HL-60 (cell line): Measurements from ENCODE around the gene AP2A2.
"Not testable (repeated sequence)": the region's sequence is repeated elsewhere in the genome, so short reads cannot be mapped to it uniquely, and the experiment has no call there.

Experiments
- DNase-seq, 2 experiments: peaks; one replicate each; pipeline ENCODE4 v3.0.0-alpha.2; 2010 to 2020; ENCODE audit warnings: low read depth in 1 of 2, low spot score in 1 of 2
- H3K27ac ChIP-seq: fragments of 250-450 bp; sonication (Bioruptor Pico); replicated peaks from 2 replicates; pipeline ENCODE4 v1.5.1; 2020; ENCODE audit warnings: mild to moderate bottlenecking, moderate library complexity
- H3K27me3 ChIP-seq: fragments of 250-450 bp; sonication (Bioruptor Pico); 2 replicates; pipeline ENCODE4 v1.5.1; 2021; ENCODE audit warnings: mild to moderate bottlenecking, moderate library complexity; ENCODE audit not compliant: insufficient read depth, poor library complexity, severe bottlenecking
- H3K4me3 ChIP-seq: replicated peaks from 2 replicates; pipeline ENCODE4 v1.5.1; 2011; ENCODE audit warnings: mild to moderate bottlenecking, control low read depth, low read length; ENCODE audit not compliant: insufficient read depth
- CTCF ChIP-seq: IDR thresholded peaks from one replicate; pipeline ENCODE4 v1.5.1; 2011; ENCODE audit warnings: low read length, control low read depth, inconsistent platforms; ENCODE audit not compliant: insufficient read depth
- GABPA ChIP-seq: IDR thresholded peaks from 2 replicates; pipeline ENCODE4 v1.6.1; 2012; ENCODE audit warnings: low read depth
- POLR2AphosphoS5 ChIP-seq: IDR thresholded peaks from 2 replicates; pipeline ENCODE4 v1.6.1; 2012; ENCODE audit warnings: low read depth
- REST ChIP-seq: IDR thresholded peaks from 2 replicates; pipeline ENCODE4 v1.6.1; 2012; ENCODE audit warnings: low read depth; ENCODE audit not compliant: insufficient replicate concordance
- SPI1 ChIP-seq: IDR thresholded peaks from 2 replicates; pipeline ENCODE4 v1.6.1; 2012; ENCODE audit warnings: low read depth, mild to moderate bottlenecking, borderline replicate concordance

AP2A2 gene

DNA sequence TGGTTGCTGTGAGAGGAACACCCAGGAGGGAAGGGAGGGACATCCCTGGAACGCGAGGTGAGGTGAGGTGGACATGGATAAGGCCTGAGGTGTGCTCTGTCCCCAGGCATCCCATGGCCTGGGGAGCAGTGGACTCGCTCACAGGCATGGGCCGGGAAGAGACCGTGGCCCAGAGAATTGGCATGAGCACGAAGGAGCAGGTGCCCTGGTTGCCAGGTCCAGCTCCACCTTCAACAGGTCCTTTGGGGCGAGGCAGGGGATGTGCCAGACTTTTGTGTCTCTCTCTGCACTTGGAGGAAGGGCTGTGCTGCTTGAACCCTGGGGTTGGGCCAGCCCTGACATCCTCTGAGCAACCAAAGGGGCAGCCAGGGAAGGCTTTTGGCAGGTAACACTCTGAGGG is 89.4 kb downstream of the AP2A2 start:
- Histone ChIP-seq H3K27ac (no peak overlapping the region), H3K4me3 (no peak overlapping the region), H3K27me3 (no peaks in the 10 kb centered on the region)
- DNase-seq = no peak
- TF ChIP-seq POLR2AphosphoS5 (no peak), CTCF (no peak), REST (no peak), SPI1 (no peak), GABPA (no peak)

DNA sequence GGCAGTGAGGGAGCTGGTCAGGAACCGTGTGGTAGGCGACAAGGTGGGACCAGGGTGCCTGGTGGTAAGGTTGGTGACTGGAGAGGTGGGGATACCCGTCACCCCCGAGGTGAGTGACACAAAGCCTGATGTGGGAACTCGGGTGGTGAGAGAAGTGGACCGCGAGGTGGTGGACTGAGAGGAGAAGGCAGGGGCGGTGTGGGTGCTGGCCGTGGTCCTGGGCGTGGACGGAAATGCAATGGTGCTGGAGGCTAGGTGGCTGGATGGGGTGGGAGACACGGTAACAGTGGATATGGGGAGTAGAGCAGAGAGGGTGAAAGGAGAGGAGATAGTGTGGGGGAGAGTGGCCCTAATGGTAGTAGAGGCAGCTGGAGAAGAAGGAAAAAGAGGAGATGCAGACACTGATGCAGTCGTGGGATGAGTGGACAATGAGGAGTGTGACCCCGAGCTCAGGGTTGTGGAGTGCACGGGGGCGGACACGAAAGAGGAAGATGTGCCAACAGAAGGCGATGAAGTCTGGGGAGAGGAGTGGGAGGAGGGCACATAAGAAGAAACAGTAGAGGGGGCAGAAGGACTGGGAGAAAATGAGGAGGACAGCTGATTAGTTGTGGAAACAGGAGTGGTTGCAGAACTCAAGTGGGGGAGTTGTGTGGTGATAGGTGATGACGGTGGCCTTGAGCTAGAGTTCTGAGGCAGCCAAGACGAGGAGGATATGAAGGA is 90.3 kb downstream of the AP2A2 start:
- no peak overlapping the region for H3K4me3 ChIP-seq
- no peaks in the 10 kb centered on the region for H3K27me3 ChIP-seq
- no peak for TF ChIP-seq SPI1
- TF ChIP-seq REST = peak; percentile 81
- DNase-seq = no peak
- no peak overlapping the region for H3K27ac ChIP-seq

GRCh38 chr11:1016610-1017126 is 91.0 kb downstream of the AP2A2 start:
- not testable (repeated sequence) for H3K27ac ChIP-seq, H3K27me3 ChIP-seq, DNase-seq, H3K4me3 ChIP-seq

DNA sequence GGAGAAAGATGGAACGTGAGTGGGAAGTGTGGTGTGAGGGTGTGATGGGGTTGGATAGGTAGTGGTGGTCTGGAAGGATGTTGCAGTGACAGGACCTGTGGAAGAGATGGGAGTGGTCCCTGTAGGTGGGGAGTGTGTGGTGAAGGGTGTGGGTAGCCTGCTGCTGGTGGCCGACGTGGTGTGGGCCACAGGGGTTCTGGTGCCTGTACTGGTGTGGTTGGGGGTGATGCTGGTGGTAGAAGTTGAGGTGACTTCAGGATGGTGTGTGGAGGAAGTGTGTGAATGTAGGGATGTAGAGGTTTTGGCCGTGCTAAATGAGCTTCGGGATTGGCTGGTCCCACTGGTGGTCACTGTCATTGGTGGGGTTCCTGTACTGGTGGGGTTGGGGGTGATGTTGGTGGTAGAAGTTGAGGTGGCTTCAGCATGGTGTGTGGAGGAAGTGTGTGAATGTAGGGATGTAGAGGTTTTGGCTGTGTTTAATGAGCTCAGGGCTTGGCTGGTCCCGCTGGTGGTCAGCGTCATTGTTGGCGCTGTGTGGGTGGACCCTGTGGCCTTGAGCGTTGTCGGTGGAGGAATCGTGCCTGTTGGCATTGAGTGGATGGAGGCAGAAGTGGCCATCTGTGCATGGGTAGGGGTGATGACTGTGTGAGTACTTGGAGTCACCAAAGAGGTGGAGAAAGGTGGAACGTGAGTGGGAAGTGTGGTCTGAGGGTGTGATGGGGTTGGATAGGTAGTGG is 91.8 kb downstream of the AP2A2 start:
- DNase-seq = no peak
- Histone ChIP-seq H3K4me3 (no peak overlapping the region), H3K27ac (no peak overlapping the region), H3K27me3 (no peaks in the 10 kb centered on the region)
- TF ChIP-seq POLR2AphosphoS5 (no peak), SPI1 (no peak), REST (no peak), GABPA (no peak), CTCF (no peak)
